HL-60 (cell line): ENCODE results near the gene NAALADL2.

Experiments used
- POLR2AphosphoS5 ChIP-seq: IDR thresholded peaks from 2 replicates; pipeline ENCODE4 v1.6.1; 2012; ENCODE audit warnings: low read depth
- TF ChIP-seq, protein P1 (sequence below): IDR thresholded peaks from one replicate; pipeline ENCODE4 v1.5.1; 2011; ENCODE audit warnings: low read length, control low read depth, inconsistent platforms; ENCODE audit not compliant: insufficient read depth

DNA sequence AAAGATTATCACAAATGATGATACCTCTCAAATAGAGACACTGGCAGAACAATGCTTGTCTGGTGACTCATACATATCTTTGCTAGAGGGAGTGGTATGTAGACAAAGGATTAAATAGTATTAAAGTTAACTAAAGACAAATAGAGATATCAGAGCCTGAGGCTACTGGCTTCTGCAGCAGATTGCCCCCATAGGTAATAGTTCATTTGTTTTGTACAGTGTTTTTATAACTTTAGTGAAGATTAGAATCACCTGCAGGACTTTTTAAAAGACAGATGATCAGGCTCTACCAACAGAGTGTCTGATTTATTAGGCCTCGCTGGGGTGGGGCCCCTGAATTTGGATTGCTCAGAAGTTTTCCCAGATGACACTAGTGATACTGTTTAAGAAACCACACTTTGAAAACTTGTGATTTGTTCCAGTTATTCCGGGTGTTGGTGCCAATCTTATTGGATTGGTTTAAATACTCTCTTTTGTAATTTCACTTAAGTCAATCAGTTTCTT, 96.4 kb downstream of the NAALADL2 start:
- TF ChIP-seq POLR2AphosphoS5, result no peak
- TF ChIP-seq, protein P1, sequence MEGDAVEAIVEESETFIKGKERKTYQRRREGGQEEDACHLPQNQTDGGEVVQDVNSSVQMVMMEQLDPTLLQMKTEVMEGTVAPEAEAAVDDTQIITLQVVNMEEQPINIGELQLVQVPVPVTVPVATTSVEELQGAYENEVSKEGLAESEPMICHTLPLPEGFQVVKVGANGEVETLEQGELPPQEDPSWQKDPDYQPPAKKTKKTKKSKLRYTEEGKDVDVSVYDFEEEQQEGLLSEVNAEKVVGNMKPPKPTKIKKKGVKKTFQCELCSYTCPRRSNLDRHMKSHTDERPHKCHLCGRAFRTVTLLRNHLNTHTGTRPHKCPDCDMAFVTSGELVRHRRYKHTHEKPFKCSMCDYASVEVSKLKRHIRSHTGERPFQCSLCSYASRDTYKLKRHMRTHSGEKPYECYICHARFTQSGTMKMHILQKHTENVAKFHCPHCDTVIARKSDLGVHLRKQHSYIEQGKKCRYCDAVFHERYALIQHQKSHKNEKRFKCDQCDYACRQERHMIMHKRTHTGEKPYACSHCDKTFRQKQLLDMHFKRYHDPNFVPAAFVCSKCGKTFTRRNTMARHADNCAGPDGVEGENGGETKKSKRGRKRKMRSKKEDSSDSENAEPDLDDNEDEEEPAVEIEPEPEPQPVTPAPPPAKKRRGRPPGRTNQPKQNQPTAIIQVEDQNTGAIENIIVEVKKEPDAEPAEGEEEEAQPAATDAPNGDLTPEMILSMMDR, result no peak
